ENCODE results near the gene LARGE1.

The LARGE1 gene

DNA sequence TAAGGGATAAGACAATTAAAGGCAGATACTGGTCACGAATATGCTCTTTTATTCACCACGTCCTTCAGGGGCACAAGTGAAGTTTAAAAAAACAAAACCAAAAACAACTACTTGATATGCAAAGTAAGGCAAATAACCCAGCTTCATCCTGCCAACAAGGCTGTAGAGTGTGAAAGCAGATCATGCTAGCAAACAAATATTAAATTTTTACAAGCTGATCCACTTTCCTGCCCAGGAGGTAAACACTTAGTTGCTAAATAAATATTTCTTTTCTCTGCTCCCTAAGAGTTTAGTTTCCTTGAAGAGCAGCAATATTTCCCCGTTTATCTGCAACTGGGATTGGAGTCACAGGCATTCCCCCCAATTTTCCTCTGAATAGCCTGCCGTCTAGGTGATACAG, 300.2 kb downstream of the LARGE1 start:
- WGBS (ENCODE audit: extremely low coverage, insufficient coverage, low lambda C conversion rate): no CpG with 5 or more reads among the region's 4 CpGs
- Histone ChIP-seq H3K23ac (ENCODE audit: low read length) (no peak overlapping the region), H3K36me3 (ENCODE audit: control insufficient read depth, insufficient read depth, low read length) (no peaks in the 10 kb centered on the region), H3K27ac (ENCODE audit: low read depth, low read length) (no peak overlapping the region), H2BK15ac (replicated peaks; ENCODE audit: low read depth) (no peak overlapping the region), H3K27me3 (ENCODE audit: insufficient read depth, low read length, poor library complexity) (no peaks in the 10 kb centered on the region), H3K4me1 (ENCODE audit: control insufficient read depth, low read depth, low read length) (no peaks in the 10 kb centered on the region), H3K4ac (ENCODE audit: low read depth, low read length) (no peak overlapping the region), H3K79me2 (ENCODE audit: control insufficient read depth, insufficient read depth, low read length) (no peaks in the 10 kb centered on the region), H4K8ac (ENCODE audit: low read depth, low read length) (no peak overlapping the region), H2BK120ac (ENCODE audit: low read depth, low read length) (no peak overlapping the region), H3K9ac (ENCODE audit: low read length) (no peak overlapping the region), H2BK5ac (ENCODE audit: low read length) (no peak overlapping the region), H3K56ac (ENCODE audit: low read length) (no peak overlapping the region), H4K5ac (ENCODE audit: low read length) (no peak overlapping the region), H3K18ac (ENCODE audit: low read length) (no peak overlapping the region), H3K4me2 (ENCODE audit: low read length) (no peak overlapping the region), H2AK5ac (ENCODE audit: low read length) (no peak overlapping the region), H3K4me3 (ENCODE audit: low read length) (no peak overlapping the region), H3K79me1 (ENCODE audit: low read length) (no peaks in the 10 kb centered on the region)
- no peak for DNase-seq

DNA sequence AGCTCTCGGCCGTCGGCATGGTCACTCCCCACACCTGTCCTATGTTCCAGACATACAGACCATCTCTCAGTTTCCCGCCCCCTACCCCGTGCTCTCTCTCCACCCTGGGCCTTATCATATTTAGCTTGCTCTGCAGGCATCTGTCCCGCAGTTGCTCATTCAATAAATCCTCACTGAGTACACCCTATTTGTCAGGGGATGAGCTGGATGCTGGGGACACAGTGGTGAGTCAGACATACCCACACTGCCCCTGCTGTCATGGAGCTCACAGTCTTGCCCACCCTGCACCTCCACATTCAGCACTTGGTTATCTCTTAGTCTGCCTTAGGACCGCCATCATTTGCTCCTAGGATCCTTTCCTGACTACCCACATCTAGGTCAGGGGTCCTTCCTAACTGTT, 313.8 kb downstream of the LARGE1 start:
- Histone ChIP-seq H4K8ac (ENCODE audit: low read depth, low read length) (no peak overlapping the region), H3K27me3 (ENCODE audit: insufficient read depth, low read length, poor library complexity) (no peaks in the 10 kb centered on the region), H3K4me3 (ENCODE audit: low read length) (no peak overlapping the region), H3K4me2 (ENCODE audit: low read length) (no peak overlapping the region), H3K36me3 (ENCODE audit: control insufficient read depth, insufficient read depth, low read length) (no peaks in the 10 kb centered on the region), H3K23ac (ENCODE audit: low read length) (no peak overlapping the region), H2BK5ac (ENCODE audit: low read length) (no peak overlapping the region), H4K5ac (ENCODE audit: low read length) (no peak overlapping the region), H3K56ac (ENCODE audit: low read length) (no peak overlapping the region), H3K4me1 (ENCODE audit: control insufficient read depth, low read depth, low read length) (no peaks in the 10 kb centered on the region), H3K4ac (ENCODE audit: low read depth, low read length) (no peak overlapping the region), H2BK15ac (replicated peaks; ENCODE audit: low read depth) (no peak overlapping the region), H3K9ac (ENCODE audit: low read length) (no peak overlapping the region), H2BK120ac (ENCODE audit: low read depth, low read length) (no peak overlapping the region), H3K27ac (ENCODE audit: low read depth, low read length) (no peak overlapping the region), H3K79me2 (ENCODE audit: control insufficient read depth, insufficient read depth, low read length) (no peaks in the 10 kb centered on the region), H3K79me1 (ENCODE audit: low read length) (no peaks in the 10 kb centered on the region), H3K18ac (ENCODE audit: low read length) (no peak overlapping the region), H2AK5ac (ENCODE audit: low read length) (no peak overlapping the region)
- WGBS (ENCODE audit: extremely low coverage, insufficient coverage, low lambda C conversion rate): no CpG with 5 or more reads among the region's 7 CpGs
- DNase-seq: no peak

DNA sequence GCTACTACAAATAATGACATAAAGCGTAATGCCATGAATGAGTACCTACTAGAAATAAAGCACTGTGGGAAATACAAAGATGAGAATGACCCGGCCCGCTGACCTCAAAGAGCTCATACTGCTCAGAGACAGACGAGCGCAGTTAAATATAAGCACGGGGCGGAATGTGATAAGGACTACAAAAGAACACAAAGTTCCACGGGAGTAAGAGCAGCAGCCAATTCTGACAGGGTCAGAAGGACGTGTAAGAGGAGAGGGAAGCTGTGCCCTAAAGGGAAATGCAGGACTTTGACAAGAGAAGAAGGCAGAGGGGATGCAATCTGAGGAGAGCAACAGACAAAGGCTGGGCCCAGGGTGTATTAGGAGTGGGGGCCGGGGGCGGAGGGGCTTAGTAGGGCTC, 314.6 kb downstream of the LARGE1 start:
- peak; percentile 8 for DNase-seq
- H3K27ac ChIP-seq (ENCODE audit: low read depth, low read length): no peak overlapping the region
- no peaks in the 10 kb centered on the region for H3K36me3 ChIP-seq (ENCODE audit: control insufficient read depth, insufficient read depth, low read length)
- no peak overlapping the region for H3K9ac ChIP-seq (ENCODE audit: low read length)
- no peak overlapping the region for H3K56ac ChIP-seq (ENCODE audit: low read length)
- no peak overlapping the region for H2BK120ac ChIP-seq (ENCODE audit: low read depth, low read length)
- no CpG with 5 or more reads among the region's 11 CpGs for WGBS (ENCODE audit: extremely low coverage, insufficient coverage, low lambda C conversion rate)
- H2BK15ac ChIP-seq (replicated peaks; ENCODE audit: low read depth): no peak overlapping the region
- no peak overlapping the region for H3K4ac ChIP-seq (ENCODE audit: low read depth, low read length)
- H4K5ac ChIP-seq (ENCODE audit: low read length): no peak overlapping the region
- no peaks in the 10 kb centered on the region for H3K79me2 ChIP-seq (ENCODE audit: control insufficient read depth, insufficient read depth, low read length)
- H3K27me3 ChIP-seq (ENCODE audit: insufficient read depth, low read length, poor library complexity): no peaks in the 10 kb centered on the region
- no peak overlapping the region for H2BK5ac ChIP-seq (ENCODE audit: low read length)
- no peaks in the 10 kb centered on the region for H3K4me1 ChIP-seq (ENCODE audit: control insufficient read depth, low read depth, low read length)
- H3K4me3 ChIP-seq (ENCODE audit: low read length): no peak overlapping the region
- no peak overlapping the region for H2AK5ac ChIP-seq (ENCODE audit: low read length)
- H3K23ac ChIP-seq (ENCODE audit: low read length): no peak overlapping the region
- no peaks in the 10 kb centered on the region for H3K79me1 ChIP-seq (ENCODE audit: low read length)
- H4K8ac ChIP-seq (ENCODE audit: low read depth, low read length): no peak overlapping the region
- no peak overlapping the region for H3K18ac ChIP-seq (ENCODE audit: low read length)
- no peak overlapping the region for H3K4me2 ChIP-seq (ENCODE audit: low read length)

DNA sequence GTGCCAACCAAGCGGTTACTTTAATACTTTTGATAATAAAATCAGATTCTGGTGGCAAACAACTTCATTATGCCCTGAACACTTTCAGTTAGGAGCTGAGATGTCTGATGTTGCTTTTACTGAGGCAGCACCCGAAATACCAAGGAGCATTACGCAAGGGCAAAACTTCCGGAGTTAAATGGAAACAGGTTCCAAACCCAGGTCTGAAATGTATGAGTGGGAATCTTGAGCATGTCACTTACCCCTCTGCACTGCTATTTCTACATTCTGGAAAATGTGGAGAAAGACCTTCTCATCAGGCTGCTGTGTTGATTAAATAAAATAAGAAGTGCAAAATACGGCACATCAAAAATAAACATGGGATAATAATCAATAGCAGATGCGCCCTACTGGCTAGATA, 315.1 kb downstream of the LARGE1 start:
- H3K4me1 ChIP-seq (ENCODE audit: control insufficient read depth, low read depth, low read length): no peaks in the 10 kb centered on the region
- H2BK5ac ChIP-seq (ENCODE audit: low read length): no peak overlapping the region
- H3K27me3 ChIP-seq (ENCODE audit: insufficient read depth, low read length, poor library complexity): no peaks in the 10 kb centered on the region
- H3K18ac ChIP-seq (ENCODE audit: low read length): no peak overlapping the region
- no peak overlapping the region for H4K8ac ChIP-seq (ENCODE audit: low read depth, low read length)
- no peak for DNase-seq
- H3K79me2 ChIP-seq (ENCODE audit: control insufficient read depth, insufficient read depth, low read length): no peaks in the 10 kb centered on the region
- no peak overlapping the region for H3K4ac ChIP-seq (ENCODE audit: low read depth, low read length)
- no peak overlapping the region for H2BK15ac ChIP-seq (replicated peaks; ENCODE audit: low read depth)
- no CpG with 5 or more reads among the region's 6 CpGs for WGBS (ENCODE audit: extremely low coverage, insufficient coverage, low lambda C conversion rate)
- H3K9ac ChIP-seq (ENCODE audit: low read length): no peak overlapping the region
- no peak overlapping the region for H2BK120ac ChIP-seq (ENCODE audit: low read depth, low read length)
- no peaks in the 10 kb centered on the region for H3K79me1 ChIP-seq (ENCODE audit: low read length)
- no peak overlapping the region for H3K27ac ChIP-seq (ENCODE audit: low read depth, low read length)
- no peaks in the 10 kb centered on the region for H3K36me3 ChIP-seq (ENCODE audit: control insufficient read depth, insufficient read depth, low read length)
- H3K4me3 ChIP-seq (ENCODE audit: low read length): no peak overlapping the region
- no peak overlapping the region for H3K4me2 ChIP-seq (ENCODE audit: low read length)
- H2AK5ac ChIP-seq (ENCODE audit: low read length): no peak overlapping the region
- no peak overlapping the region for H4K5ac ChIP-seq (ENCODE audit: low read length)
- no peak overlapping the region for H3K23ac ChIP-seq (ENCODE audit: low read length)
- no peak overlapping the region for H3K56ac ChIP-seq (ENCODE audit: low read length)

DNA sequence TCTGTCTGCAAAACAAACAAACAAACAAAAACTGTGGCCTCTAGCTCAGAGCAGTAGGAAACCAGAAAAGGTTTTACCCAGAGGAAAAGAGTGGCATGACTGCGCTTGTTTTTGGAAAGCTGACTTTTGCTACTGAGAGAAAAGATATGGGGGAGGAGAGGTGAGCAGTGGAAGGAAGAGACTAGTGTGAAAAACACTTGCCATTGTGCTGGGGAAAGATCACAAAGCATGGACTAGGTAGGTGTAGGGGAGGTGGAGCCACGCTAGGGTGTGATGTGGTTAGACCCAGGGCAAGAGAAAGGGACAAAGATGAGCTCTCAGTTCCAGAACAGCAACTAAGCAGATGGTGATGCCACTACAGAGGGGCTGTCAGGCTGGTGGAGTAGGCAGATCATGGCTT, 319.2 kb downstream of the LARGE1 start:
- H3K4me3 ChIP-seq (ENCODE audit: low read length): no peak overlapping the region
- no peak overlapping the region for H2BK120ac ChIP-seq (ENCODE audit: low read depth, low read length)
- H3K56ac ChIP-seq (ENCODE audit: low read length): no peak overlapping the region
- H3K79me2 ChIP-seq (ENCODE audit: control insufficient read depth, insufficient read depth, low read length): no peaks in the 10 kb centered on the region
- H4K5ac ChIP-seq (ENCODE audit: low read length): no peak overlapping the region
- no CpG with 5 or more reads among the region's 2 CpGs for WGBS (ENCODE audit: extremely low coverage, insufficient coverage, low lambda C conversion rate)
- H2BK15ac ChIP-seq (replicated peaks; ENCODE audit: low read depth): no peak overlapping the region
- no peak overlapping the region for H3K9ac ChIP-seq (ENCODE audit: low read length)
- H4K8ac ChIP-seq (ENCODE audit: low read depth, low read length): no peak overlapping the region
- H3K23ac ChIP-seq (ENCODE audit: low read length): no peak overlapping the region
- no peak for DNase-seq
- H3K27me3 ChIP-seq (ENCODE audit: insufficient read depth, low read length, poor library complexity): no peaks in the 10 kb centered on the region
- H3K36me3 ChIP-seq (ENCODE audit: control insufficient read depth, insufficient read depth, low read length): no peaks in the 10 kb centered on the region
- H3K4ac ChIP-seq (ENCODE audit: low read depth, low read length): no peak overlapping the region
- H2AK5ac ChIP-seq (ENCODE audit: low read length): no peak overlapping the region
- H3K4me1 ChIP-seq (ENCODE audit: control insufficient read depth, low read depth, low read length): peaks cover 2% of the 10 kb centered on the region
- no peak overlapping the region for H3K18ac ChIP-seq (ENCODE audit: low read length)
- H3K79me1 ChIP-seq (ENCODE audit: low read length): no peaks in the 10 kb centered on the region
- no peak overlapping the region for H2BK5ac ChIP-seq (ENCODE audit: low read length)
- H3K27ac ChIP-seq (ENCODE audit: low read depth, low read length): no peak overlapping the region
- H3K4me2 ChIP-seq (ENCODE audit: low read length): no peak overlapping the region

DNA sequence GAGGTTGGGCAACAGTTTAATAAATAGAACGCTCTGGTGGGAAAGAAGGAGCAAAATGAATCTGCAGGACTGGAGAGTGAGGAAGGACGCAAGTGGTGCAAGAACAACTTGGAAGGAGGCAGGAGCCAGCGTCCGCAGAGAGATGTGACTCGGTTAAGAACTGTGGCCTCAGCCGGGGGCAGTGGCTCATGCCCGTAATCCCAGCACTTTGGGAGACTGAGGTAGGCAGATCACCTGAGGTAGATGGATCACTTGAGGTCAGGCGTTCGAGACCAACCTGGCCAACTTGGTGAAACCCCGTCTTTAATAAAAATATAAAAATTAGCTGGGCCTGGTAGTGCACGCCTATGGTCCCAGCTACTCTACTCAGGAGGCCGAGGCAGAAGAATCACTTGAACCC, 319.7 kb downstream of the LARGE1 start:
- H3K4ac ChIP-seq (ENCODE audit: low read depth, low read length): no peak overlapping the region
- H3K56ac ChIP-seq (ENCODE audit: low read length): no peak overlapping the region
- H3K79me2 ChIP-seq (ENCODE audit: control insufficient read depth, insufficient read depth, low read length): no peaks in the 10 kb centered on the region
- H4K8ac ChIP-seq (ENCODE audit: low read depth, low read length): no peak overlapping the region
- peaks cover 2% of the 10 kb centered on the region for H3K4me1 ChIP-seq (ENCODE audit: control insufficient read depth, low read depth, low read length)
- H2BK5ac ChIP-seq (ENCODE audit: low read length): no peak overlapping the region
- H2BK120ac ChIP-seq (ENCODE audit: low read depth, low read length): no peak overlapping the region
- no peak for DNase-seq
- no peak overlapping the region for H2AK5ac ChIP-seq (ENCODE audit: low read length)
- no CpG with 5 or more reads among the region's 12 CpGs for WGBS (ENCODE audit: extremely low coverage, insufficient coverage, low lambda C conversion rate)
- H2BK15ac ChIP-seq (replicated peaks; ENCODE audit: low read depth): no peak overlapping the region
- no peak overlapping the region for H4K5ac ChIP-seq (ENCODE audit: low read length)
- H3K79me1 ChIP-seq (ENCODE audit: low read length): no peaks in the 10 kb centered on the region
- no peak overlapping the region for H3K27ac ChIP-seq (ENCODE audit: low read depth, low read length)
- H3K36me3 ChIP-seq (ENCODE audit: control insufficient read depth, insufficient read depth, low read length): no peaks in the 10 kb centered on the region
- no peak overlapping the region for H3K18ac ChIP-seq (ENCODE audit: low read length)
- H3K9ac ChIP-seq (ENCODE audit: low read length): no peak overlapping the region
- H3K23ac ChIP-seq (ENCODE audit: low read length): no peak overlapping the region
- no peak overlapping the region for H3K4me2 ChIP-seq (ENCODE audit: low read length)
- H3K27me3 ChIP-seq (ENCODE audit: insufficient read depth, low read length, poor library complexity): no peaks in the 10 kb centered on the region
- no peak overlapping the region for H3K4me3 ChIP-seq (ENCODE audit: low read length)
